ENCODE measurements around the gene GIGYF2. TPM values are rescaled to one million over a fixed set of nuclear protein-coding genes. Genes with fewer than 3 reads are reported as not detected.
"Not testable (repeated sequence)": the region's sequence is repeated elsewhere in the genome, so short reads cannot be mapped to it uniquely, and the experiment has no call there.

The GIGYF2 gene
- total and polyA plus RNA-seq, 11 donors = 25.3 to 78.1 (median 56.5) TPM

GRCh38 chr2:232903989-232904388 is 206.9 kb downstream of the GIGYF2 start:
- peaks cover 0 to 9% (median 0%) of the 10 kb centered on the region in 12 donors for H3K4me1 ChIP-seq
- no peaks in the 10 kb centered on the region for H3K9me3 ChIP-seq
- no peak overlapping the region for H3K27ac ChIP-seq
- H3K36me3 ChIP-seq = no peaks in the 10 kb centered on the region
- WGBS, 4 donors = 77 to 84% (median 82%) methylated on average over 7 to 9 of the region's 9 CpGs
- TF ChIP-seq POLR2A (IDR thresholded peaks at IDR 0.05) (no peak), CTCF (IDR thresholded peaks at IDR 0.05) (no peak)
- H3K27me3 ChIP-seq = peaks cover 0 to 23% (median 7%) of the 10 kb centered on the region in 9 donors
- ATAC-seq = no peak
- no peak overlapping the region for H3K4me3 ChIP-seq
- no peak for DNase-seq
- intact Hi-C loops (cut with DNase I) = no loop called here

GRCh38 chr2:232906867-232907717 is 210.0 kb downstream of the GIGYF2 start:
- H3K4me3 ChIP-seq; DNase-seq; H3K36me3 ChIP-seq; ATAC-seq; H3K4me1 ChIP-seq; intact Hi-C loops (cut with DNase I); H3K27ac ChIP-seq: not testable (repeated sequence)
- Histone ChIP-seq H3K27me3 (peaks cover 0 to 28% (median 5%) of the 10 kb centered on the region in 9 donors), H3K9me3 (peaks cover 0 to 16% (median 6%) of the 10 kb centered on the region in 12 donors)
- WGBS, 4 donors = 49 to 64% (median 60%) methylated on average over 7 to 10 of the region's 10 CpGs

- intact Hi-C loops (cut with DNase I); H3K36me3 ChIP-seq; DNase-seq; H3K27ac ChIP-seq; H3K4me3 ChIP-seq; H3K4me1 ChIP-seq; ATAC-seq: not testable (repeated sequence)
- peaks cover 0 to 28% (median 5%) of the 10 kb centered on the region in 9 donors for H3K27me3 ChIP-seq
- H3K9me3 ChIP-seq = peaks cover 0 to 21% (median 8%) of the 10 kb centered on the region in 12 donors
- WGBS, 4 donors = 91 to 92% (median 92%) methylated on average over 9 of the region's 9 CpGs
These were observed 210.6 kb downstream of the GIGYF2 start for GRCh38 chr2:232907718-232908085.

GRCh38 chr2:232908695-232909094 is 211.6 kb downstream of the GIGYF2 start:
- Histone ChIP-seq H3K9me3 (peaks cover 0 to 21% (median 8%) of the 10 kb centered on the region in 12 donors), H3K36me3 (no peaks in the 10 kb centered on the region), H3K27me3 (peaks cover 0 to 28% (median 5%) of the 10 kb centered on the region in 9 donors), H3K4me1 (no peaks in the 10 kb centered on the region), H3K4me3 (no peak overlapping the region), H3K27ac (no peak overlapping the region)
- DNase-seq = no peak
- TF ChIP-seq CTCF (IDR thresholded peaks at IDR 0.05) (no peak), POLR2A (IDR thresholded peaks at IDR 0.05) (no peak)
- ATAC-seq = no peak
- WGBS, 4 donors = 15 to 24% (median 23%) methylated on average over 6 of the region's 6 CpGs
- intact Hi-C loops (cut with DNase I) = no loop called here

Other genes with a start within 250 kb of the GIGYF2 start
- not detected for gene ALPI, start 241.2 kb upstream of the GIGYF2 start, total RNA-seq
- gene ALPI, start 241.2 kb upstream of the GIGYF2 start, polyA plus RNA-seq = not detected
- gene ECEL1, start 209.5 kb upstream of the GIGYF2 start, total RNA-seq = 1 to 10 TPM in 1 of 9 donors, under 1 TPM in 6, not detected in 2; 0.20 to 1.2 (median 0.30) TPM
- 1 to 10 TPM in 1 of 2 donors, not detected in 1; 1.4 TPM for gene ECEL1, start 209.5 kb upstream of the GIGYF2 start, polyA plus RNA-seq
- gene PRSS56, start 176.9 kb upstream of the GIGYF2 start, total RNA-seq = under 1 TPM in 4 of 9 donors, not detected in 5; 0.12 to 0.25 (median 0.15) TPM
- gene PRSS56, start 176.9 kb upstream of the GIGYF2 start, polyA plus RNA-seq = under 1 TPM in 1 of 2 donors, not detected in 1; 0.11 TPM
- gene CHRND, start 171.2 kb upstream of the GIGYF2 start, total RNA-seq = not detected
- gene CHRND, start 171.2 kb upstream of the GIGYF2 start, polyA plus RNA-seq = not detected
- gene CHRNG, start 157.6 kb upstream of the GIGYF2 start, total RNA-seq = not detected
- not detected for gene CHRNG, start 157.6 kb upstream of the GIGYF2 start, polyA plus RNA-seq
- gene TIGD1, start 146.8 kb upstream of the GIGYF2 start, total RNA-seq = 1 to 10 TPM in 8 of 9 donors, under 1 TPM in 1; 0.99 to 3.8 (median 1.6) TPM
- 1 to 10 TPM; 1.6 to 2.1 TPM for gene TIGD1, start 146.8 kb upstream of the GIGYF2 start, polyA plus RNA-seq
- gene EIF4E2, start 146.6 kb upstream of the GIGYF2 start, total RNA-seq = 10 to 100 TPM; 15.3 to 49.8 (median 38.8) TPM
- gene EIF4E2, start 146.6 kb upstream of the GIGYF2 start, polyA plus RNA-seq = 10 to 100 TPM; 36.1 to 54.0 TPM
- 10 to 100 TPM in 7 of 9 donors, 1 to 10 TPM in 2; 9.0 to 44.8 (median 20.7) TPM for gene EFHD1, start 63.7 kb upstream of the GIGYF2 start, total RNA-seq
- 10 to 100 TPM in 1 of 2 donors, 1 to 10 TPM in 1; 9.0 to 26.8 TPM for gene EFHD1, start 63.7 kb upstream of the GIGYF2 start, polyA plus RNA-seq
- not detected for gene KCNJ13, start 79.2 kb downstream of the GIGYF2 start, total RNA-seq
- gene KCNJ13, start 79.2 kb downstream of the GIGYF2 start, polyA plus RNA-seq = not detected
- gene SNORC, start 172.9 kb downstream of the GIGYF2 start, total RNA-seq = 1 to 10 TPM in 3 of 9 donors, under 1 TPM in 6; 0.38 to 2.9 (median 0.74) TPM
- under 1 TPM; 0.46 to 0.88 TPM for gene SNORC, start 172.9 kb downstream of the GIGYF2 start, polyA plus RNA-seq

Measured in heart left ventricle (tissue), 16 donors.